ES-I3 (cell line): ENCODE data around the gene TPSG1.
"Not testable (repeated sequence)": the region's sequence is repeated elsewhere in the genome, so short reads cannot be mapped to it uniquely, and the experiment has no call there.

Source experiments
- H3K36me3 ChIP-seq: 2 replicates; pipeline ENCODE4 v1.6.1; 2013; ENCODE audit warnings: mild to moderate bottlenecking, low read length, control low read depth, moderate library complexity; ENCODE audit not compliant: insufficient read depth
- H3K4me1 ChIP-seq: 2 replicates; pipeline ENCODE4 v1.6.1; 2013; ENCODE audit warnings: mild to moderate bottlenecking, control low read depth, low read length; ENCODE audit not compliant: insufficient read depth
- H3K9ac ChIP-seq: 2 replicates; pipeline ENCODE4 v1.6.1; 2013; ENCODE audit warnings: low read depth, mild to moderate bottlenecking, low read length, moderate library complexity
- H3K9me3 ChIP-seq: 2 replicates; pipeline ENCODE4 v1.6.1; 2013; ENCODE audit warnings: mild to moderate bottlenecking, low read length, moderate library complexity; ENCODE audit not compliant: control insufficient read depth, insufficient read depth

The TPSG1 gene

GRCh38 chr16:1206786-1207185 lies 18.3 kb downstream of the TPSG1 start:
- no peaks in the 10 kb centered on the region for H3K9me3 ChIP-seq
- no peaks in the 10 kb centered on the region; the same call in 1 of the 2 replicates for H3K36me3 ChIP-seq
- H3K9ac ChIP-seq: no peak overlapping the region
- H3K4me1 ChIP-seq: no peaks in the 10 kb centered on the region

GRCh38 chr16:1206326-1206725 lies 18.7 kb downstream of the TPSG1 start:
- Histone ChIP-seq H3K9ac (no peak overlapping the region), H3K9me3 (no peaks in the 10 kb centered on the region), H3K4me1 (no peaks in the 10 kb centered on the region), H3K36me3 (no peaks in the 10 kb centered on the region; the same call in 1 of the 2 replicates)

GRCh38 chr16:1204933-1205332 lies 20.1 kb downstream of the TPSG1 start:
- Histone ChIP-seq H3K36me3 (no peaks in the 10 kb centered on the region; the same call in 1 of the 2 replicates), H3K9ac (no peak overlapping the region), H3K9me3 (no peaks in the 10 kb centered on the region), H3K4me1 (no peaks in the 10 kb centered on the region)

GRCh38 chr16:1202274-1202673 lies 22.8 kb downstream of the TPSG1 start:
- Histone ChIP-seq H3K9ac (no peak overlapping the region), H3K4me1 (no peaks in the 10 kb centered on the region), H3K9me3 (no peaks in the 10 kb centered on the region), H3K36me3 (no peaks in the 10 kb centered on the region)

- Histone ChIP-seq H3K9ac (no peak overlapping the region), H3K9me3 (no peaks in the 10 kb centered on the region), H3K36me3 (no peaks in the 10 kb centered on the region), H3K4me1 (no peaks in the 10 kb centered on the region)
Measured at GRCh38 chr16:1201444-1201843, 23.6 kb downstream of the TPSG1 start.

GRCh38 chr16:1200014-1200627 lies 24.9 kb downstream of the TPSG1 start:
- Histone ChIP-seq H3K4me1 (no peaks in the 10 kb centered on the region), H3K36me3 (no peaks in the 10 kb centered on the region), H3K9ac (no peak overlapping the region), H3K9me3 (no peaks in the 10 kb centered on the region)

GRCh38 chr16:1199347-1200013 lies 25.6 kb downstream of the TPSG1 start:
- Histone ChIP-seq H3K4me1 (no peaks in the 10 kb centered on the region), H3K9me3 (no peaks in the 10 kb centered on the region), H3K9ac (no peak overlapping the region), H3K36me3 (no peaks in the 10 kb centered on the region)

- H3K9me3 ChIP-seq, H3K9ac ChIP-seq, H3K36me3 ChIP-seq, H3K4me1 ChIP-seq: not testable (repeated sequence)
Measured at GRCh38 chr16:1198671-1199346, 26.3 kb downstream of the TPSG1 start.

- Histone ChIP-seq H3K9me3 (no peaks in the 10 kb centered on the region), H3K9ac (no peak overlapping the region), H3K36me3 (no peaks in the 10 kb centered on the region), H3K4me1 (no peaks in the 10 kb centered on the region; the same call in 1 of the 2 replicates)
Measured at GRCh38 chr16:1198194-1198593, 26.9 kb downstream of the TPSG1 start.

GRCh38 chr16:1197237-1197866 lies 27.7 kb downstream of the TPSG1 start:
- no peaks in the 10 kb centered on the region for H3K36me3 ChIP-seq
- no peaks in the 10 kb centered on the region for H3K9me3 ChIP-seq
- no peak overlapping the region for H3K9ac ChIP-seq
- no peaks in the 10 kb centered on the region; the same call in 1 of the 2 replicates for H3K4me1 ChIP-seq

GRCh38 chr16:1196494-1196893 lies 28.6 kb downstream of the TPSG1 start:
- Histone ChIP-seq H3K9me3 (no peaks in the 10 kb centered on the region), H3K9ac (no peak overlapping the region), H3K4me1 (no peaks in the 10 kb centered on the region; the same call in 1 of the 2 replicates), H3K36me3 (no peaks in the 10 kb centered on the region)

- Histone ChIP-seq H3K9me3 (no peaks in the 10 kb centered on the region), H3K36me3 (no peaks in the 10 kb centered on the region), H3K9ac (no peak overlapping the region), H3K4me1 (no peaks in the 10 kb centered on the region; the same call in 1 of the 2 replicates)
Measured at GRCh38 chr16:1195393-1195666, 29.7 kb downstream of the TPSG1 start.

- no peak overlapping the region for H3K9ac ChIP-seq
- no peaks in the 10 kb centered on the region; the same call in 1 of the 2 replicates for H3K4me1 ChIP-seq
- no peaks in the 10 kb centered on the region for H3K9me3 ChIP-seq
- no peaks in the 10 kb centered on the region for H3K36me3 ChIP-seq
Measured at GRCh38 chr16:1194665-1195392, 30.2 kb downstream of the TPSG1 start.

- Histone ChIP-seq H3K9ac (no peak overlapping the region), H3K36me3 (no peaks in the 10 kb centered on the region), H3K9me3 (no peaks in the 10 kb centered on the region), H3K4me1 (no peaks in the 10 kb centered on the region; the same call in 1 of the 2 replicates)
Measured at GRCh38 chr16:1193825-1194581, 31.1 kb downstream of the TPSG1 start.
